Stimulated activated CD4-positive, alpha-beta T cell treated with anti-CD3 and anti-CD28 coated beads, Interleukin-1b, Interleukin-23, amount 100 ng/mL, for 24 hours (primary cell): ENCODE measurements around the gene PTPRM.
"Not testable (repeated sequence)": the region's sequence is repeated elsewhere in the genome, so short reads cannot be mapped to it uniquely, and the experiment has no call there.

Experiments used
- DNase-seq, 4 experiments: peaks; one replicate each; pipeline ENCODE4 v3.0.0-alpha.2; 2020; ENCODE audit warnings: low read depth in 4 of 4, low spot score in 1 of 4

The PTPRM gene

DNA sequence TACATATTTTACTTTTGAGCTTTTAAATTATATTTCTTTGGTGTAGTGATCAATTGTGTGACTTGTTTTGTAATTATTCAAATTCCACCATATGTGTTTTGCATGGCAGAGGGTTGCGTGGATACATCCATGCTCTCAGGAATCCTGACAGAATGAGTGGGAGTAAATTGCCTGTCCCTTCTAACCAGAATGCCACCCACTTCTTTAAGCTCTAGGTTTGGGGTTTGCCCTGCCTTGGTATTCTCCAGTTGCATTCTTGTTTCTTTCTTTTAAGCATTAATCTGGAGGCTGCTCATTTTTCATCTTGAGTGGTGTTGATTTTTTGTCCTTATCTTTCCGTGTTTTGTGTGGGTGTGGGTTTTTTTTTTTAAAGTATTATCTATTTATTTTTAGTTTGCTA lies 360.0 kb downstream of the PTPRM start:
- DNase-seq = no peak

DNA sequence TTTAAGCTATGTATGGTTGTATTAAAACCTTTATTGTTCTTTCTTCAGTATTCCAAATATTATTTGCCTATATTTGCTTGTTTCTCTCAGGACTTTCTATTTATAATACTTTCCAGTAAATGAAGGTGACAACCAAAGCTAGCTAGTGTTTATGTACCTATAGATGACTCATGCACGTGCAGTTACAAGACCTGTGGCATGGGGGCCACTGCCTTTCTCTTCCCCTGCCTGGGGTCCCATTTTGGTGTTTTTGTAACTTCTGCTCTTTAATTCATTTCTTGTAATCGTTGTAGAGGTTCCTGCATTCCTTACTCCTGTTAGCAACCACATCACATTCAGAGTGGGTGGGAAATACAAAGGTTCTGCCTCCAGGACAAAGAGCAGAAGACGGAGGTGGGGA lies 364.6 kb downstream of the PTPRM start:
- DNase-seq = no peak

DNA sequence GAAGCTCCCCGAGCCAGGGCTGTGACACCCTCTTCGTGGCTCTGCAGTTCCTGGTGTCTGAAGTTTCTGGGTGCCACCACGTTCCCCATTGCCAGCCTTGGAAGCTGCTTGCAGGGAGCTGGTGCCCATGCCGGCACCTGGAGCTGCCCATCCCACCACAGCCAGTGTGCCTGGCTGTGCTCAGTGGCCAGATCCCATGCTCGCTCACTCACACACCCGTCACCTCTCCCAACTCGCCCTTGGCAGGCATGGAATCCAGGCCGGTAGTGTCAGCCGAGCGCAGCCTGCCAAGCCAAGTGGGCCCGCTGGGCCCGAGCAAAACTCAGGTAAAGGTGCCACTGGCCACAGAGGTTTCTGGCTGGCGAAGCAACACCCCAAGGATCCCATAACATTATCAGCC lies 370.2 kb downstream of the PTPRM start:
- DNase-seq = no peak

DNA sequence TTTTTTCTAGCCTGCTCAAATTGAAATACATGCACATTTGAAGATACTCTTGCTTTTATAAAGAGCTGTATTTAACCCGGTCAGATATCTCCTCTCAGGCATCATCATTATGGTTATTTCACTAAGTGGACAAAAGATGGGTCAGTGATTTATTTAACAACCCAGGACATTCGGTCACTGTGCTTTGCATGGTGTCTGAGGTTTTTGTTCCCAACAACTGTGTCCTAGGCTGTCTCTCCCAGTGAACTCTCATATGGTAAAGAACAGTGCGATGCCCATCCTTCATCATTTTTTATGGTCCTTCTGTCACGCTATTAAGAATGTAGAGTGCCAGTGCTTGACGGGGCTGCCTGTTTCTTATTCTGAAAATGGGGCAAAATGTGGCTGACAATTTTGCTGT lies 372.4 kb downstream of the PTPRM start:
- no peak for DNase-seq

DNA sequence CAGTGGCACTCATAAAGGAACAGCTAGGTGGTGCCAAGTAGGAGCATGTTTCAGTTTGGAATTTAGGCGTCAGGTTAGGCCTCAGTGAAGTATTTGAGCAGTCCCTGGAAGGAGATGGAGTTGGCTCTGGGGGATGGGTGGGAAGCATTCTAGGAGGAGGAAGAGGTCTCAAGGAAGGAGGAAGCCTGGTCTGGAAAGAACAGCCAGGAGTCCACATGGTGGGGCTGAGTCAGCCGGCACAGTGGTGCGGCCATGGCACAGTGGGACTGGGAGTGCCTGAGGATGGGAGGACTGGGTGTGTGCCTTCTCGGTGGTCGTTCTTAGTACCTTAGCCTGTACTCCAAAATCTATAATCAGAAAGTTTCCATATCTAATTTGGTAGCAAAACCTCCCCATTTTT lies 373.3 kb downstream of the PTPRM start:
- no peak for DNase-seq

DNA sequence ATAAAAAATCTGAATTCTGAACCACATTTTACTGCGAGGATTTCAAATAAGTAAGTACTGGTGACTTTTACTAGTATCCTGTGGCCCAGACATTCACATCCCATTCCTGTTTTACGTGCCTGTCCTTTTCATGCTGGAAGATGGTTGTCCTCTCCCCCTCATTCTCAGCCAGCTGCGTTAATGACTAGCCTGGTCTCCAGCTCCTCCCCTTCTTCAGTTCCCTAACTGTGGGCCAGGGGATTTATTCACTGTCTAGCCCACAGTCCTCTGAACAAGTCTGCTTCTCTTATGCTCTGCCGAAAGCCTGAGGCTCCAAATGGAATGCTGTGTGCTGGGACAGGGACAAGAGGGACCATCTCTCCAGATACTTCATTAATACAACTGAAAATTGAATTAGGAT lies 373.9 kb downstream of the PTPRM start:
- DNase-seq = no peak

DNA sequence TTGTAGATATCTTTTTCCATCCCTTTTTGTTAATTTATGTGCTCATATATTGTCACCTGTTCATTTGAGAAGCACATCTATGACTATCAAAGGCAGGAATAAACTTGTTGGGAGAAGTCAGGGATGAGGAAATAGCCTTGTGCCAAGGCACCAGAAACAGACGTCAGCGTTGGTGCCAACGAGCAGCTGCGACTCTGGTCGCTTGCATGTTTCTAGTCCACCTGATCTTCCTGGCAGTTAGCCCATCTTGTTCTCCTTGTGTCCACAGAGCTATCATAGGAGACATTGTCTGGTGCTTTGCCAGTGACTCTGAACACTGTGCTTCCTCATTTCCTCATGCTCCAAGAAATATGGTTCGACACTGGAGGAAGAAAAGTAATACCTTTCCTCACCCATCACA lies 374.4 kb downstream of the PTPRM start:
- no peak for DNase-seq

DNA sequence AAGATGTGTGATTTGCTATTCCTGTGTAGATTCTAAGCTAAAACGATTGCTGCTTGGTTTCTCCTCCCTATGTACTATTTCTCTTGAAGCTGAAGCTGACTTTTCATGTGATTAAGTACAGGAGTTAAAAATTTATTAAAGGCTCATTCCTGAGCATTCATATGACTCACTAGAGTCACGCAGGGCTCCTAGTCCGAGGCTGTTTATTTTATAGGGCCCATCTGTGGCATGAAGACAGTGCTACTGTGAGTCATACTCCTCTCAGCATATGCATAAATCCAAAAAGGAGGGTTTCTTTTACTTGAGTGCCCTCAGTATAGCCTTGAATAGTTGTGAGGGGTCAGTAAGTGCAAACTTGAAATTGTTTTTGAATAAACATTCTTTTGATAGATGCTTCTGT lies 378.8 kb downstream of the PTPRM start:
- DNase-seq = no peak

DNA sequence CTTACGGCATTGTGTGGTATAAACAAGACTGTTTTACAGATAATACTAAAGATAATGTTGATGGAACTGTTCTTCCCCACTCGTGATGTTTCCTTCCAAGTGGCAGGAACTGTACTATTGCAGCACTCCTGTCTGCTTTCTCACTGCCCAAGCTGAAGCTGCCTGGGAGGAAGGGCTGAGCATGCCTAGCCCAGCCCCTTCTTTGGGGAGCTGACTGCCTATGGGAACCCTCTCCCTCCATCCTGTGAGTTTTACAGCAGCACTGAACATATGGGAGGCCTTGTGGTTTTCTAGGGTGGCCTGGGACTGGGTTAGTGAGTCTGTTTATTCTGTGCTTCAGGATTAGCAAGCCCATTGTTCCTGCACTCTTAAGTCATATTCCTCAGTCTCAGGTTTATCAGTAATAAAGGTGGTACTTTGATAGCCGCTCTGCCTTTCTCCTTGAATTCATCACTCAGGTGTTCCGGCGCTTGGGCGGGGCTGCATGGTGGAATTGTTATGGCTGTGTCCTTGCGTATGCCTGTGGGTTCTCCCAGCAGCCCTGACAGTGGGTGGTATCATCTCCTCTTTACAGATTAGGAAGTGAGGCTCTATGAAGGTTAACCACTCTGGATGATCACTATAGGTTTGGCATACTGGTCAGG lies 379.7 kb downstream of the PTPRM start:
- DNase-seq = no peak

DNA sequence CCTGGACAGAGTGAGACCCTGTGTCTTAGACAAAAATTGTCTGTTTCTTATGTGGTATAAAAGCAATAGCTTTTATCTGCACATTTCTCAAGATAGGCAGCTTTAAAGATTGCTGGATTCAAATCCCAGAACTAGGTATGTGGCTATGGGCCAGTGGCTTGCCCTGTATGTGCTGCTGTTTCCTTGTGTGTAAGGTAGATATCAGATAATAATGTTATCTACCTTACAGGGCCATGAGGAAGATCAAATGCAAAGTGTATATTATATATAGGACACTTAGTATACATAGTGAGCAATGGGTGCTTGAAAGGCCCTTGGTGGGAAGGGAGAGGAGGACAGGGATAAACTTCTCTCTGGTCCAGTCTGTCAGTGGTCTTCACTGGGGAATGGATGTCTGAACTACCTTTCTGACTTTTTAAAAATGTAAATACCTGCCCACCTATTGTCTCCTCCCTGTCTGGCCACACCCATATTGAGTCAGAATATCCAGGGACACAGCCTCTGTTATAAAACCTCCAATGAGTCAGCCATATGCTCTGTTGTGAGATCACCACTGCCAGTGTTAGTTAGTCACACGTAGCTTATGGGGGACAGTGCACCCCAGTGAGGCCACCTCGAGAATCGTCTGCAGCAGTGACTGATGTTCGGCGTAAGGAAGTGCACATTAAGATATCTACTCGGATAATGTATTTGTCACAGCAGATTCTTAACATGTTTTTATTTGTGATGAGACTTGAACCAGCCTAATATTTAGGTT lies 383.4 kb downstream of the PTPRM start:
- DNase-seq = no peak

DNA sequence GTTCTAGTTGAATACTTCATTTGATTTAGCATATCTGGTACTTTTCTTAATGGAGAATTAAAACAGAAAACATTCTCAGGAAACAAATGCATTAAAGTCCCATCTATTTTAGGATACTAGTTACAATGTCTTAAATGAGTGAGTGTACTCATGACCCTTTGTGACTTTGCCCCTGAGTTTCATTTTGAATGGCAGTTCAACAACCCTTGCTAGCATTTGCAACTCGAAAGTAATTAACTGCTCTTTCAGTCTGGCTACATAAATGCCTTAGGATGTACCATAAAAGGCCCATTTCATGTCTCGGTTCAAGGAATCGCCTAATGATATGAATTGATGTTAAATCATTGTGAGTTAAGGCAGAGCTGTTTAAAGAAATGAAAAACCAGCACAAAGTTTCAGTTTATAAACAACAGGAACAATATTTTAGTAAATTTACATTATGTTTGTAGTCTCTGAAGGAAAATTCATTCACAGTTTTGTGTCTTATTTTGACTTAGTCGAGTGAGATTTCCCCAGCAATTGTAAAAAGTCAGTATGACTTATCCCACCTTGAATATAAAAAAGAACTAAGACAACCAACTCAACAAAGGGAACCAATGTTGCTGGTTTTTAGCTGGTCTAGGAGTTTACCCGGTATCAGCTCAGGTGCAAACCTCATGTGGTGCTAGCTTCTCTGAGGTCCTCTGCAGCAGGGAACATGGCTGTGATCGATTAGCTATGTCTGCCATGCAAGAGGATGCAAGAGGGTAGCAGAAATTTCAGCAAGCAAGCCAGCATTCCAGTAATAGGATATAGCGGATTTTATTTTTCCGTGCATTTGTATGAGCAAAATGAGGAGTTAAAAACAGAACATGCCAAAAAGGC lies 386.2 kb downstream of the PTPRM start:
- DNase-seq = no peak

DNA sequence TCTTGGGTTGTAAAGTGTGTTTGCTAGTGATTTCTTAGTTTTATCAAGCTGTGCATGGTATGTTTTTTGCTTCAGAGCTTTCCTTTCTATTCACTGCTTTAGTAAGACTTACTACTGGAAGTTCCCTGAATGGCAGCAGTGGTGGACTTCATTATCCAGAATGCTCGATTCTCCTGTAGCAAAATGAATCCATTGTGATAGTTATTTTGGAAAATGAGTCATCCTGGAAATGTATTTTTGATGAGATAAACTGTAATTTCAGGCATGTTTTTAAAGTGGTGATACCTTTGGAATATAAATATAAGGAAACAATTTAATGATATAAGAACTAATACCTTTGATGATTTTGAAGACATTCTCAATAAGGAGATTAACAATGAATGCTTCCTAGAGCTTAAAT lies 387.1 kb downstream of the PTPRM start:
- DNase-seq = no peak

DNA sequence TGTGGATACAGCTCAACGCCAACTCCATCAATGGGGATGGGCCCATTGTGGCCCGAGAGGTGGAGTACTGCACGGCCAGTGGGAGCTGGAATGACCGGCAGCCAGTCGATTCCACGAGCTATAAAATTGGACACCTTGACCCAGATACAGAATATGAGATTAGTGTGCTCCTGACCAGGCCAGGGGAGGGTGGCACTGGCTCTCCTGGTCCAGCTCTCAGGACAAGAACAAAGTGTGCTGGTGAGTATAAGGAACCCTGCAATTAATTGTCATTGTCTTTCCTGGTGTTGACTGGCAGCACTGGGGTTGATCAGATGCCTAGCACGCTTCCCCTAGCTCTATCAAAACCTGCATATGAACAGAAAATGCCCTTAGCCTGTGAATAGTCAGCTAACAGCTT lies 388.1 kb downstream of the PTPRM start:
- no peak for DNase-seq

DNA sequence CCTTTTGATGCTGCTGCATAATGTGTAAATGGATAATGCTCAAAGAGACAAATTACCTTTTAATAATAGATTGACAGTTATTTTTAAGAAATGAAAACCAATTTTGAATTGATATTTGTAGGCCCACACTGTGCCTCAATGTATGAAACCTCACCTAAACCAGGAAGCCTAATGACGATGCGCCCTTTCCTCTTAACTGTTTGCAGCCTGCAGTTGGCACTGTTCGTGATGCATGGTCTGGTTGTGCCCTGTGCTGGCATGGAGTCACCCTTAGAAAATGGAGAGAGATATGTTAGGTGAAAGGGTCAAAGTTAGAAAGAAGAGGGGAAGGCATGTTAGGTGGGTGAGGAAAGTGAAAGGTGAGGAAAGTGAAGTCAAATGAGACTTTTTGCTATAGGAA lies 390.2 kb downstream of the PTPRM start:
- DNase-seq = no peak

DNA sequence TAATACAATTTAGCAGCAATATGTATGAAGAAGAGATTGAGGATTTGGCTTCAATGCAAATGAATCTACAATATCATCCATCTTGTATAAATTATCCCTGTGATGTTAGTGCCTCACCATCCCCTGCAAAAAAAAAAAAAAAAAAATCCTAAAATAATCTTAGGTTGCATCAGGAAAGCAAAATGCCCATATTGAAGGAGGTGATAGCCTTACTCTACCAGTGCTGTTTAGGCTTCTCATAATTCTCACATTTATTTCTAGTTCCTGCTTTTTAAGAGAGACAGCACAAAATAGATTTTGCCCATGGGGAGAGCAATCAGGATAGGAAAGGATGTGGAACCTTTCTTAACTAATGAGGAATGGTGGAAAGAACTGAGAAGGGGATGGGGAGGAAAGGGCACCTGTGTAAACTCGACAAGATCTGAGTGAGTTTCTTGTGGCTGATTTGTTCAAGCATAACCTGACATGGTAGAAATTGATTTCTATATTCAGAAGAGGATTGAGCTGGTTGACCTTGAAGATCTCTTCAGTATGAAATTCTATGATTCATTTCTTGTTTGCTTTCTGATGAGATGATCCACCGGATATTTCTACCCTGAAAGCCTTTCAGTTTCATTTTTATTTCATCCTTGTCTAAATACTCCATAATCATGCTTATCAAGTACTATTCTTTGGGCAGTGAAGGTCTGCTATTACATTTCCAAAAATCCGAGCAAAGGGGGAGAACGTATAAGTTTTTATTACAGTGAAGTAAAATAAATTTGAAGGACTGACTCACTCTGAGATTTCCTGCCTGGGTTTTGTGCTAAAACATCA lies 391.2 kb downstream of the PTPRM start:
- DNase-seq = no peak

DNA sequence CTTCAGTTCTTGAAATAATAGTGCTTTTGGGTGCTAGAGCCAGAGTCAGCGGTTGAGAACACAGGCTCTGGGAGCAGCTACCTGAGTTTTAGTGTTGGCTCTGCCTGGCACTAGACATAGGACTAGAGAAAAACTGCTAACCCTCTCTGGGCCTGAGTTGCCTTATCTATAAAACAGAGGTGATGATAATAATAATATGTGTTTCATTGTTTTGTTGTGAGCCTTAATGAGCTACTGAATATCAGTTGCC lies 391.7 kb downstream of the PTPRM start:
- no peak for DNase-seq

DNA sequence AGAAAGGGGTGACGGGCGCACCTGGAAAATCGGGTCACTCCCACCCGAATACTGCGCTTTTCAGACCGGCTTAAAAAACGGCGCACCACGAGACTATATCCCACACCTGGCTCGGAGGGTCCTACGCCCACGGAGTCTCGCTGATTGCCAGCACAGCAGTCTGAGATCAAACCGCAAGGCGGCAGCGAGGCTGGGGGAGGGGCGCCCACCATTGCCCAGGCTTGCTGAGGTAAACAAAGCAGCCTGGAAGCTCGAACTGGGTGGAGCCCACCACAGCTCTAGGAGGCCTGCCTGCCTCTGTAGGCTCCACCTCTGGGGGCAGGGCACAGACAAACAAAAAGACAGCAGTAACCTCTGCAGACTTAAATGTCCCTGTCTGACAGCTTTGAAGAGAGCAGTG lies 399.6 kb downstream of the PTPRM start:
- DNase-seq = not testable (repeated sequence)

DNA sequence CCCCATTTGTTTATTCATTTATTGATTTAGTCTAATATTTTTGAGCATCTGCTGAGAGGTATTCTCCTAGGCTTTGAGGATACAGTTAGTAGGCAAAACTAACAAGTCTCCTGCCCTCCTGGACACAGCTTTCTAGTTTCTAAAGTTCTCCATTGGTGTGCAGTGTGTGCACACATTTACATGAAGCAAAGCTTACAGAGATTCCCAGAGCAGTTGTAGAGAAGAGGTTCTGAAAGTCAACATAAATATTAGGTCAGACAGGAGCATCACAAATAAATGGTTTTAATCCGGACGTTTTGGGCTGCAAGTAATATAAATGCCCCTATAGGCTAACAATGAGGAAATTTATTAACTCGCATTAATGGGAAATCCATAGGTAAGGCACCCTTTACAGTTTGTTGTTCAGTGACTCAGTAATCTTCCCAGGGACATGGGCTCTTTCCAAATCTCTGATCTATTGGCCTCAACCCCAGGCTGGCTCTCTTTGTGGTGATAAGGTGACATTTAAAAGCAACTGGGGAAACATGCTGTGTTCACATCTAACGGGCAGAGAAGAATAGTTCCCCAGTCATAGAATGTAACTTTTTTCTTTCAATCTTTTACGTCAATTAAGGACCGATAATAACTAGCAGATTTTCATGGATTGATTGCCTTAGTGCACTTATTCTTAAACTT lies 407.2 kb downstream of the PTPRM start:
- no peak for DNase-seq

DNA sequence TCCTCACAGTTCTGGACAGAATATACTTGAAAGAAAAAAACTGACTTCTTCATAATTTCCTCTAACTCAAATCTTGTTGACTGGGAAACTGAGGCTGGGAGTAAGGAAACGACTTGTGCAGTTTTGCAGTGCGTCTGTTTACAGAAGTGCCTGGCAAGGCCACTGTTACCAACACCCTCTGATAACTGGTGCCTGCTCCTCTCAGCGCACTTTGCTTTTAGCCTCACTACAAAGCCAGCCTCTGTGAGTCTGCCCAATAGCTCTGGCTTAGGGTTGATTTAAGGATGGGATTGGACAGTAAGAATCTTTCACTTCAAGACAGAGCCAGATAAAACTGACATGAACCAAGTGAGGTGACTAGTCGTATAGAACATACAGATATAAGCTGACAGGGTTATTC lies 410.8 kb downstream of the PTPRM start:
- DNase-seq = no peak

DNA sequence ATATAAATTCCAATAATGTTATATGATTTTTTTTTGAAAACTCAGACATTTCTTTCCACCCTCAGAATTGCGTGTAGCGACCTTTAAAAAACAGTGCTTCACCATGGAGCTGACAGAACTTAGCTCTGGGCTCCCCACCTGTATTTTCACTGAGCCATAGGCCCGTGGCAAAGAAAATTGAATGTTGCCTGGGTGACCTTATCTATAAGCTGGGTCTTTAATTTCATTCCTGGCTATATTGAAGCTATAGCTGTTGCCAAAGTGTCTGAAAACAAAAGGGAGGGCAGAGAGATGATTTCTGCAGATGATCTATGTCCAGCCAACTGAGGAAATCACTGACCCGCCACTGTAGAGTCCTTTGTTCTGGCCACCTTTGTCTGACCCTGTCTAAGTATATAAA lies 411.7 kb downstream of the PTPRM start:
- DNase-seq = no peak

DNA sequence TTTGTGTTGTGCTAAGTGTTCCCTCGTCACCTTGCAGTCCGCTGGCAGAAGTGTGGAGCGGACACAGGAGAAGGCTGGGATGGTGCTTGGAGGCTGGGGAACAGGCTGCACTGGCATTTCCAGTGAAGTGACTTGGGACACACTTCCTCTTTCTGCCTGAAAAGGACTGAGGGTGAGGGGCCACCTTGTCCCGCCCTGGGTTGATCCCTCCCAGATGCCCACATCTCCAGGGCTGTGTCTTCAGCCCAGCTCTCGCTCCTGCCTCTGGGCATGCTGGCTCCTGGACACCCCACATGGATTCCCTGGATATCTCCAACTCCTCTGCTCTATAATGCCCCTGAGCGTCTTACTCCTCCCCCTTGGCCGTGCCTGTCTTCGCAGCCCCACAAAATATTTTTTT lies 412.6 kb downstream of the PTPRM start:
- DNase-seq = no peak
